ENCODE results near the gene OR8B8.
"Not testable (repeated sequence)": the region's sequence is repeated elsewhere in the genome, so short reads cannot be mapped to it uniquely, and the experiment has no call there.

Gene OR8B8

GRCh38 chr11:124445646-124446150 lies at the start of gene OR8B8:
Gene OR8B8 (minus strand): TSS chr11:124445696. CDS start chr11:124441085, 4,611 bp downstream.
- no peak for DNase-seq (ENCODE audit: low read depth)

- DNase-seq (ENCODE audit: low read depth): no peak
Measured at GRCh38 chr11:124493016-124493655, 47.6 kb upstream of the OR8B8 start.

- DNase-seq (ENCODE audit: low read depth): no peak
Measured at GRCh38 chr11:124483422-124483821, 37.9 kb upstream of the OR8B8 start.

- peak; percentile 51 for DNase-seq (ENCODE audit: low read depth)
Measured at GRCh38 chr11:124482362-124483147, 37.1 kb upstream of the OR8B8 start.

GRCh38 chr11:124481365-124482323 lies 36.1 kb upstream of the OR8B8 start:
- no peak for DNase-seq (ENCODE audit: low read depth)

- no peak for DNase-seq (ENCODE audit: low read depth)
Measured at GRCh38 chr11:124479561-124479960, 34.1 kb upstream of the OR8B8 start.

GRCh38 chr11:124475265-124475664 lies 29.8 kb upstream of the OR8B8 start:
- DNase-seq (ENCODE audit: low read depth): no peak

- DNase-seq (ENCODE audit: low read depth): no peak
Measured at GRCh38 chr11:124474779-124475178, 29.3 kb upstream of the OR8B8 start.

- no peak for DNase-seq (ENCODE audit: low read depth)
Measured at GRCh38 chr11:124474079-124474478, 28.6 kb upstream of the OR8B8 start.

GRCh38 chr11:124473476-124473875 lies 28.0 kb upstream of the OR8B8 start:
- no peak for DNase-seq (ENCODE audit: low read depth)

- DNase-seq (ENCODE audit: low read depth): no peak
Measured at GRCh38 chr11:124470561-124471227, 25.2 kb upstream of the OR8B8 start.

- DNase-seq (ENCODE audit: low read depth): no peak
Measured at GRCh38 chr11:124467381-124467927, 22.0 kb upstream of the OR8B8 start.

- no peak for DNase-seq (ENCODE audit: low read depth)
Measured at GRCh38 chr11:124465368-124465767, 19.9 kb upstream of the OR8B8 start.

GRCh38 chr11:124463990-124464389 lies 18.5 kb upstream of the OR8B8 start:
- no peak for DNase-seq (ENCODE audit: low read depth)

- no peak for DNase-seq (ENCODE audit: low read depth)
Measured at GRCh38 chr11:124463324-124463723, 17.8 kb upstream of the OR8B8 start.

- no peak for DNase-seq (ENCODE audit: low read depth)
Measured at GRCh38 chr11:124460459-124460858, 15.0 kb upstream of the OR8B8 start.

GRCh38 chr11:124459379-124459778 lies 13.9 kb upstream of the OR8B8 start:
- not testable (repeated sequence) for DNase-seq (ENCODE audit: low read depth)

- no peak for DNase-seq (ENCODE audit: low read depth)
Measured at GRCh38 chr11:124454552-124454951, 9.1 kb upstream of the OR8B8 start.

GRCh38 chr11:124446916-124447315 lies 1.4 kb upstream of the OR8B8 start:
- DNase-seq (ENCODE audit: low read depth): no peak

GRCh38 chr11:124442847-124443246 lies 2.6 kb downstream of the OR8B8 start:
- no peak for DNase-seq (ENCODE audit: low read depth)

GRCh38 chr11:124442442-124442841 lies 3.1 kb downstream of the OR8B8 start:
- no peak for DNase-seq (ENCODE audit: low read depth)
